ENCODE measurements around the gene FYN. TPM values are rescaled to one million over a fixed set of nuclear protein-coding genes. Genes with fewer than 3 reads are reported as not detected.
"Not testable (repeated sequence)": the region's sequence is repeated elsewhere in the genome, so short reads cannot be mapped to it uniquely, and the experiment has no call there.

Gene FYN
- total RNA-seq, 2 experiments from 2014 or later, result 266 to 323 TPM

GRCh38 chr6:111793711-111794111 lies 79.5 kb downstream of the FYN start:
- CTCF ChIA-PET, result interaction anchor here (0.6 to 4.4 kb wide), 9 partner anchors 9 to 199 kb away, joined by 3 to 29 read pairs (median 4); partner anchors contain the start of gene FYN
- DNase-seq (peak; percentile 90), ATAC-seq (peak; percentile 65)
- no peaks in the 10 kb centered on the region for H3K27me3 Mint-ChIP-seq
- H3K4me3 Mint-ChIP-seq, result peak overlapping the region; percentile 80
- H3K27ac Mint-ChIP-seq, result peak overlapping the region; percentile 98
- no peaks in the 10 kb centered on the region for H3K9me3 Mint-ChIP-seq (ENCODE audit: low read depth)
- peaks cover 66% of the 10 kb centered on the region for H3K4me1 Mint-ChIP-seq
- peaks cover 22% of the 10 kb centered on the region for H3K36me3 Mint-ChIP-seq

- Mint-ChIP-seq H3K9me3 (ENCODE audit: low read depth) (no peaks in the 10 kb centered on the region), H3K4me3 (peak overlapping the region; percentile 80), H3K27ac (peak overlapping the region; percentile 98), H3K4me1 (peaks cover 61% of the 10 kb centered on the region), H3K36me3 (peaks cover 22% of the 10 kb centered on the region), H3K27me3 (no peaks in the 10 kb centered on the region)
- ATAC-seq (no peak), DNase-seq (no peak)
- CTCF ChIA-PET, result interaction anchor here (0.8 to 4.4 kb wide), 10 partner anchors 8 to 199 kb away, joined by 3 to 29 read pairs (median 4); partner anchors contain the start of gene FYN
These were observed 80.1 kb downstream of the FYN start for GRCh38 chr6:111792914-111793700.

GRCh38 chr6:111792241-111792640 lies 81.0 kb downstream of the FYN start:
- ATAC-seq (peak; percentile 9), DNase-seq (no peak)
- H3K36me3 Mint-ChIP-seq, result peaks cover 22% of the 10 kb centered on the region
- H3K4me3 Mint-ChIP-seq, result peak overlapping the region; percentile 80
- H3K27me3 Mint-ChIP-seq, result no peaks in the 10 kb centered on the region
- peak overlapping the region; percentile 98 for H3K27ac Mint-ChIP-seq
- H3K4me1 Mint-ChIP-seq, result peaks cover 63% of the 10 kb centered on the region
- CTCF ChIA-PET, result interaction anchor here (1.0 to 2.5 kb wide), 4 partner anchors 10 to 52 kb away, joined by 4 to 11 read pairs (median 4); no protein-coding TSS in a partner anchor
- H3K9me3 Mint-ChIP-seq (ENCODE audit: low read depth), result no peaks in the 10 kb centered on the region

GRCh38 chr6:111791415-111791814 lies 81.8 kb downstream of the FYN start:
- Mint-ChIP-seq H3K4me1 (peaks cover 57% of the 10 kb centered on the region), H3K36me3 (peaks cover 18% of the 10 kb centered on the region), H3K9me3 (ENCODE audit: low read depth) (no peaks in the 10 kb centered on the region), H3K27me3 (no peaks in the 10 kb centered on the region), H3K4me3 (peak overlapping the region; percentile 80), H3K27ac (peak overlapping the region; percentile 98)
- no peak for ATAC-seq
- CTCF ChIA-PET, result interaction anchor here (0.7 to 5.0 kb wide), 4 partner anchors 12 to 53 kb away, joined by 3 to 16 read pairs (median 5); no protein-coding TSS in a partner anchor
- no peak for DNase-seq

- Mint-ChIP-seq H3K9me3 (ENCODE audit: low read depth) (peaks cover 2% of the 10 kb centered on the region), H3K27ac (no peak overlapping the region), H3K4me3 (no peak overlapping the region), H3K4me1 (peaks cover 56% of the 10 kb centered on the region), H3K36me3 (peaks cover 25% of the 10 kb centered on the region), H3K27me3 (no peaks in the 10 kb centered on the region)
- DNase-seq, result no peak
- ATAC-seq, result no peak
- CTCF ChIA-PET, result interaction anchor here (0.6 to 5.0 kb wide), 6 partner anchors 8 to 80 kb away, joined by 3 to 16 read pairs (median 3); no protein-coding TSS in a partner anchor
These were observed 83.7 kb downstream of the FYN start for GRCh38 chr6:111789598-111789997.

- H3K36me3 Mint-ChIP-seq, result peaks cover 26% of the 10 kb centered on the region
- no peak for ATAC-seq
- H3K9me3 Mint-ChIP-seq (ENCODE audit: low read depth), result peaks cover 2% of the 10 kb centered on the region
- no peak overlapping the region for H3K27ac Mint-ChIP-seq
- H3K4me3 Mint-ChIP-seq, result no peak overlapping the region
- DNase-seq, result no peak
- CTCF ChIA-PET, result interaction anchor here (1.1 to 5.0 kb wide), 3 partner anchors 9 to 79 kb away, joined by 3 to 16 read pairs (median 6); no protein-coding TSS in a partner anchor
- H3K4me1 Mint-ChIP-seq, result peaks cover 56% of the 10 kb centered on the region
- H3K27me3 Mint-ChIP-seq, result no peaks in the 10 kb centered on the region
These were observed 84.6 kb downstream of the FYN start for GRCh38 chr6:111788379-111789276.

- H3K9me3 Mint-ChIP-seq (ENCODE audit: low read depth); H3K27me3 Mint-ChIP-seq; DNase-seq; CTCF ChIA-PET; H3K4me3 Mint-ChIP-seq; ATAC-seq: not testable (repeated sequence)
- H3K27ac Mint-ChIP-seq, result peak overlapping the region; percentile 53
- H3K4me1 Mint-ChIP-seq, result peaks cover 60% of the 10 kb centered on the region
- H3K36me3 Mint-ChIP-seq, result peaks cover 28% of the 10 kb centered on the region
These were observed 87.1 kb downstream of the FYN start for GRCh38 chr6:111786151-111786550.

- Mint-ChIP-seq H3K9me3 (ENCODE audit: low read depth) (peaks cover 2% of the 10 kb centered on the region), H3K36me3 (peaks cover 31% of the 10 kb centered on the region), H3K27me3 (no peaks in the 10 kb centered on the region), H3K27ac (peak overlapping the region; percentile 77), H3K4me3 (no peak overlapping the region), H3K4me1 (peaks cover 66% of the 10 kb centered on the region)
- DNase-seq (no peak), ATAC-seq (no peak)
- CTCF ChIA-PET, result interaction anchor here (0.9 to 2.6 kb wide), 6 partner anchors 8 to 245 kb away, joined by 3 to 14 read pairs (median 4); no protein-coding TSS in a partner anchor
These were observed 88.8 kb downstream of the FYN start for GRCh38 chr6:111784433-111784832.

- no peak for DNase-seq
- no peak overlapping the region for H3K4me3 Mint-ChIP-seq
- peaks cover 2% of the 10 kb centered on the region for H3K9me3 Mint-ChIP-seq (ENCODE audit: low read depth)
- peaks cover 39% of the 10 kb centered on the region for H3K36me3 Mint-ChIP-seq
- peaks cover 81% of the 10 kb centered on the region for H3K4me1 Mint-ChIP-seq
- no peak for ATAC-seq
- CTCF ChIA-PET, result interaction anchor here (0.7 to 2.6 kb wide), 9 partner anchors 7 to 41 kb away, joined by 3 to 14 read pairs (median 4); no protein-coding TSS in a partner anchor
- H3K27ac Mint-ChIP-seq, result peak overlapping the region; percentile 67
- H3K27me3 Mint-ChIP-seq, result no peaks in the 10 kb centered on the region
These were observed 90.3 kb downstream of the FYN start for GRCh38 chr6:111782887-111783466.

GRCh38 chr6:111782192-111782809 lies 91.0 kb downstream of the FYN start:
- Mint-ChIP-seq H3K9me3 (ENCODE audit: low read depth) (peaks cover 2% of the 10 kb centered on the region), H3K4me3 (no peak overlapping the region), H3K36me3 (peaks cover 42% of the 10 kb centered on the region), H3K27me3 (no peaks in the 10 kb centered on the region), H3K4me1 (peaks cover 86% of the 10 kb centered on the region), H3K27ac (peak overlapping the region; percentile 67)
- CTCF ChIA-PET, result interaction anchor here (0.7 to 1.6 kb wide), 8 partner anchors 8 to 41 kb away, joined by 3 to 5 read pairs (median 4); no protein-coding TSS in a partner anchor
- DNase-seq, result no peak
- ATAC-seq, result no peak

- Mint-ChIP-seq H3K9me3 (ENCODE audit: low read depth) (peaks cover 2% of the 10 kb centered on the region), H3K36me3 (peaks cover 43% of the 10 kb centered on the region), H3K27ac (peak overlapping the region; percentile 89), H3K4me3 (peak overlapping the region; percentile 69), H3K27me3 (no peaks in the 10 kb centered on the region), H3K4me1 (peaks cover 91% of the 10 kb centered on the region)
- CTCF ChIA-PET, result interaction anchor here (0.6 to 1.6 kb wide), 10 partner anchors 9 to 62 kb away, joined by 3 to 5 read pairs (median 3); no protein-coding TSS in a partner anchor
- DNase-seq, result no peak
- peak; percentile 20 for ATAC-seq
These were observed 92.1 kb downstream of the FYN start for GRCh38 chr6:111781041-111781708.

- Mint-ChIP-seq H3K9me3 (ENCODE audit: low read depth) (no peaks in the 10 kb centered on the region), H3K4me1 (peaks cover 93% of the 10 kb centered on the region), H3K4me3 (peak overlapping the region; percentile 69), H3K36me3 (peaks cover 40% of the 10 kb centered on the region), H3K27me3 (no peaks in the 10 kb centered on the region), H3K27ac (peak overlapping the region; percentile 89)
- DNase-seq (no peak), ATAC-seq (no peak)
- CTCF ChIA-PET, result interaction anchor here (0.6 to 1.2 kb wide), 8 partner anchors 9 to 63 kb away, joined by 3 to 4 read pairs (median 3); no protein-coding TSS in a partner anchor
These were observed 92.9 kb downstream of the FYN start for GRCh38 chr6:111780393-111780792.

Data from activated CD8-positive, alpha-beta memory T cell treated with anti-CD3 and anti-CD28 coated beads, Interleukin-2, amount 10 ng/mL, durations not matched to agents 7 days and 5 days (primary cell).